BLaER1 treated with 17β-estradiol and CSF1 and Interleukin-3, amounts not matched to agents 10 nM and 100 nM (cell line): Measurements from ENCODE around the gene WDR70.
A peak's percentile ranks its signal among the peaks of the same experiment; 100 is the strongest.
"Not testable (repeated sequence)": the region's sequence is repeated elsewhere in the genome, so short reads cannot be mapped to it uniquely, and the experiment has no call there.

Experiments used
- H3K27ac ChIP-seq, 11 experiments: shearing (Covaris generic); formaldehyde crosslinking; 2 replicates each; pipeline ENCODE4 v1.8.1; 2022
- H3K27me3 ChIP-seq, 11 experiments: shearing (Covaris generic); formaldehyde crosslinking; 2 replicates each; pipeline ENCODE4 v1.8.1; 2022
- H3K36me3 ChIP-seq, 11 experiments: shearing (Covaris generic); formaldehyde crosslinking; 2 replicates each; pipeline ENCODE4 v1.8.1; 2022
- H3K4me1 ChIP-seq, 10 experiments: shearing (Covaris generic); formaldehyde crosslinking; 2 replicates each; pipeline ENCODE4 v1.8.1; 2022
- H3K4me2 ChIP-seq, 11 experiments: shearing (Covaris generic); formaldehyde crosslinking; 2 replicates each; pipeline ENCODE4 v1.8.1; 2022
- H3K4me3 ChIP-seq, 10 experiments: shearing (Covaris generic); formaldehyde crosslinking; 2 replicates each; pipeline ENCODE4 v1.8.1; 2022
- H3K9ac ChIP-seq, 11 experiments: shearing (Covaris generic); formaldehyde crosslinking; 2 replicates each; pipeline ENCODE4 v1.8.1; 2022
- H3K9me3 ChIP-seq, 11 experiments: shearing (Covaris generic); formaldehyde crosslinking; replicated peaks in 1 of 11; 2 replicates each; pipeline ENCODE4 v1.8.1; 2022
- H4K20me1 ChIP-seq, 11 experiments: shearing (Covaris generic); formaldehyde crosslinking; 2 replicates each; pipeline ENCODE4 v1.8.1; 2022
- Cebpa-rat ChIP-seq, 11 experiments: shearing (Covaris generic); IDR thresholded peaks; 2 replicates each; pipeline ENCODE4 v1.8.1; 2022

The WDR70 gene

DNA sequence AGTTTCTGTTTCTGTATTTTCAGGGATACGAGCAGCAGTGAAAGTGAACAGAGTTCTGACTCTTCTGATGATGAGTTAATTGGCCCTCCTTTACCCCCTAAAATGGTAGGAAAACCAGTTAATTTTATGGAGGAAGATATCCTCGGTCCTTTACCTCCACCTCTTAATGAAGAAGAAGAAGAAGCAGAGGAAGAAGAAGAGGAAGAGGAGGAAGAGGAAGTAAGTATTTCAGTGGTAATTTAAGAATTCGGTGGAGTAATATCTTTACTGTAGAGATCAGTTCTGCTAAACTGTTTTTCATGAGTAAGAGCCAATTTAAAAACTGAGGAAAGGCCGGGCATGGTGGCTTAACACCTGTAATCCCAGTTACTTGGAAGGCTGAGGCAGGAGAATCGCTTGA is 17.2 kb downstream of the WDR70 start:
- no peak for TF ChIP-seq Cebpa-rat (IDR thresholded peaks at IDR 0.05)
- Histone ChIP-seq H4K20me1 (peaks cover 0 to 6% (median 0%) of the 10 kb centered on the region in 11 experiments; a peak in 1 of 22 replicates), H3K27me3 (no peaks in the 10 kb centered on the region), H3K9me3 (no peaks in the 10 kb centered on the region), H3K27ac (no peak overlapping the region), H3K4me3 (no peak overlapping the region), H3K4me1 (peaks cover 0 to 27% (median 5%) of the 10 kb centered on the region in 10 experiments; a peak in 11 of 20 replicates), H3K9ac (no peak overlapping the region), H3K4me2 (peak overlapping the region in 5 of 11 experiments; percentile 5 to 39 (median 16); a peak in 6 of 22 replicates), H3K36me3 (peaks cover 75 to 98% (median 88%) of the 10 kb centered on the region in 11 experiments)

GRCh38 chr5:37400501-37400900 is 21.4 kb downstream of the WDR70 start:
- Histone ChIP-seq H3K4me3 (no peak overlapping the region), H4K20me1 (peaks cover 0 to 6% (median 0%) of the 10 kb centered on the region in 11 experiments; a peak in 1 of 22 replicates), H3K4me2 (no peak overlapping the region), H3K36me3 (peaks cover 50 to 96% (median 69%) of the 10 kb centered on the region in 11 experiments), H3K9me3 (no peaks in the 10 kb centered on the region), H3K9ac (no peak overlapping the region), H3K27me3 (no peaks in the 10 kb centered on the region), H3K4me1 (peaks cover 0 to 13% (median 5%) of the 10 kb centered on the region in 10 experiments; a peak in 11 of 20 replicates), H3K27ac (no peak overlapping the region)
- TF ChIP-seq Cebpa-rat (IDR thresholded peaks at IDR 0.05): no peak

DNA sequence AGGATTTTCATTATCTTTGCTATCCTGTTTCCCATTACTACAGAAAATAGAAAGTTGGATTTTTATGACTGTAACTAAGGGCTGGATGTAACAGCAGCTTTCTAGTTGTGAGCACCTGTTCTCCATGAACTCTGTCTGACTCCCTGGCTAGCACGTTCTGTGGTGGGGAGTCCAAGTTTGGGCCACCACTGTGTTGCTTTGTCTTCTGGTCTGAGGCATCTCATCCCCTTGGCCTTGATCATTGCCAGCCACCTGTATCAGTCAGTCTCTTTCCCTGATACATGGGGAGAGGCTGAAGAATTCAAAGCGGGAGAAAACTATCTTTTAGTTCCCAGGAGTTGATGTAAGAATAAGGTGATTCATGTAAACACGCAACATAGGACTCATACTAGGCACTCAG is 33.4 kb downstream of the WDR70 start:
- Histone ChIP-seq H3K9me3 (peaks cover 0 to 3% (median 0%) of the 10 kb centered on the region in 11 experiments; a peak in 1 of 22 replicates), H3K9ac (no peak overlapping the region), H4K20me1 (peaks cover 0 to 6% (median 0%) of the 10 kb centered on the region in 11 experiments; a peak in 4 of 22 replicates), H3K27ac (no peak overlapping the region), H3K4me1 (no peaks in the 10 kb centered on the region), H3K4me2 (no peak overlapping the region), H3K4me3 (no peak overlapping the region), H3K27me3 (no peaks in the 10 kb centered on the region), H3K36me3 (peaks cover 37 to 79% (median 56%) of the 10 kb centered on the region in 11 experiments; a peak in 21 of 22 replicates)
- no peak for TF ChIP-seq Cebpa-rat (IDR thresholded peaks at IDR 0.05)

- H3K4me1 ChIP-seq, H3K9ac ChIP-seq, H3K4me3 ChIP-seq, H3K9me3 ChIP-seq, H3K4me2 ChIP-seq, H4K20me1 ChIP-seq, H3K27me3 ChIP-seq, H3K27ac ChIP-seq: not testable (repeated sequence)
- H3K36me3 ChIP-seq: peaks cover 34 to 70% (median 46%) of the 10 kb centered on the region in 11 experiments
These were observed 36.3 kb downstream of the WDR70 start for GRCh38 chr5:37415456-37415855.

DNA sequence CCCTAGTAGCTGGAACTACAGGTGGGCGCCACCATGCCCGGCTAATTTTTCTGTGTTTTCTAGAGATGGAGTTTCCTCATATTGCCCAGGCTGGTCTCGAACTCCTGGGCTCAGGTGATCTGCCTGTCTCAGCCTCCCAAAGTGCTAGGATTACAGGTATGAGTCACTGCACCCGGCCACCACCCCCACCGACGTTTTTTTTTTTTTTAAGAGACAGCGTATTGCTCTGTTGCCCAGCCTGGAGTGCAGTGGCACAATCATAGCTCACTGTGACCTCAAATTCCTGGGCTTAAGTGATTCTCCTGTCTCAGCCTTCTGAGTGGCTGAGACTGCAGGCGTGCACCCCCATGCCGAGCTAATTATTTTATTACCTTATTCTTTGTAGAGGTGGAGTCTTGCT is 38.2 kb downstream of the WDR70 start:
- Histone ChIP-seq H3K27me3 (no peaks in the 10 kb centered on the region), H3K36me3 (peaks cover 26 to 70% (median 47%) of the 10 kb centered on the region in 11 experiments), H3K9ac (no peak overlapping the region), H3K4me2 (no peak overlapping the region), H4K20me1 (peaks cover 0 to 3% (median 0%) of the 10 kb centered on the region in 11 experiments; a peak in 2 of 22 replicates), H3K4me1 (peaks cover 0 to 6% (median 3%) of the 10 kb centered on the region in 10 experiments; a peak in 7 of 20 replicates), H3K9me3 (peaks cover 0 to 3% (median 0%) of the 10 kb centered on the region in 11 experiments; a peak in 1 of 22 replicates), H3K4me3 (no peak overlapping the region), H3K27ac (no peak overlapping the region)
- no peak for TF ChIP-seq Cebpa-rat (IDR thresholded peaks at IDR 0.05)

- no peak for TF ChIP-seq Cebpa-rat (IDR thresholded peaks at IDR 0.05)
- no peaks in the 10 kb centered on the region for H3K27me3 ChIP-seq
- H3K4me3 ChIP-seq: no peak overlapping the region
- 0 out of 22 replicates have a peak, but pooled peaks cover 0 to 3% (median 0%) of the 10 kb centered on the region in 11 experiments for H4K20me1 ChIP-seq
- no peak overlapping the region for H3K27ac ChIP-seq
- no peak overlapping the region for H3K4me2 ChIP-seq
- peaks cover 32 to 88% (median 49%) of the 10 kb centered on the region in 11 experiments for H3K36me3 ChIP-seq
- H3K9me3 ChIP-seq: no peaks in the 10 kb centered on the region
- H3K9ac ChIP-seq: no peak overlapping the region
- H3K4me1 ChIP-seq: no peaks in the 10 kb centered on the region
These were observed 45.3 kb downstream of the WDR70 start for GRCh38 chr5:37424441-37424840.

- Histone ChIP-seq H3K4me2 (no peak overlapping the region), H3K27ac (no peak overlapping the region), H3K36me3 (peaks cover 32 to 86% (median 51%) of the 10 kb centered on the region in 11 experiments), H3K4me1 (no peaks in the 10 kb centered on the region), H3K27me3 (no peaks in the 10 kb centered on the region), H4K20me1 (0 out of 22 replicates have a peak, but pooled peaks cover 0 to 3% (median 0%) of the 10 kb centered on the region in 11 experiments), H3K9me3 (peaks cover 0 to 4% (median 0%) of the 10 kb centered on the region in 11 experiments; a peak in 1 of 22 replicates), H3K4me3 (no peak overlapping the region), H3K9ac (no peak overlapping the region)
- TF ChIP-seq Cebpa-rat (IDR thresholded peaks at IDR 0.05): no peak
These were observed 48.9 kb downstream of the WDR70 start for GRCh38 chr5:37428044-37428443.

- Histone ChIP-seq H3K9ac (no peak overlapping the region), H3K27ac (no peak overlapping the region)
These were observed 56.1 kb downstream of the WDR70 start for GRCh38 chr5:37435261-37435660.

DNA sequence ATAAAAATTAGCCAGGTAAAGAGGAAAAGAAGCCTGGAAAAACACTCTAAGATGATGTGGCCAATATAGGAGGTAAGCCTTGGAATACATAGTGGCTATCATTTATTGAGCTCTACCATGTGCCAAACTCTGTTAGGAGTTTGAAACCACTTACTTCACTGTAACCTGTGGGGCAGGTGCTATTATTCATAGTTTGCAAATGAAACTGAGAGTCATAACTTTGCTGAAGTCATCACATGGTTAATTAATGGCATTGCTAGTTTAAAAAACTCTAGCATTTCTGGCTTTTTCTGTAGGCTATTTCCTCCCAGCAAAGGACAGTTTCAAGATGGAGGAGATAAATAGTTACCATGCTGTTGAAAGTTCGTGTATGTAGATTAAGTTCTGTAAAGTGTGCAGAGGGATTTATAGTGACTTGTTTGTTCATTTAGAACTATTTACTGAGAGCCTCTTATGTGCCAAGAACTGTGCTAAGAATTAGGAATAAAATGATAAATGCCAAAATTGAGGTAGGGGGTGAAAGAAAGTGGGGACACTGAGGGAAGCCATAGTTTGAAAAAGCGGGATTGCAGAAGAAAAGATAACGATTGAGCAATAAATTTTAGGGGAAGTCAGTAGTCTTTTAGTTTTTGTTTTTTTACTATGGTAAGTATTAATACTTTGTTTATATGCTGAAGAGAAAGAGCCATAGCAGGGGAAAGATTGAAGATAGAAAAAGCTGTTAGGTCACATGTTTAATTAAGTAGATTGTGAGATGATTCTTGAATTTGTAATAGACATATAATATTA is 57.2 kb downstream of the WDR70 start:
- no peak overlapping the region for H3K4me3 ChIP-seq
- no peaks in the 10 kb centered on the region for H3K27me3 ChIP-seq
- no peaks in the 10 kb centered on the region for H3K4me1 ChIP-seq
- peaks cover 0 to 4% (median 0%) of the 10 kb centered on the region in 11 experiments; a peak in 1 of 22 replicates for H3K9me3 ChIP-seq
- no peak overlapping the region for H3K27ac ChIP-seq
- H4K20me1 ChIP-seq: no peaks in the 10 kb centered on the region; a peak in 1 of 22 replicates
- no peak; a peak in 1 of 22 replicates for TF ChIP-seq Cebpa-rat (IDR thresholded peaks at IDR 0.05)
- no peak overlapping the region for H3K9ac ChIP-seq
- H3K4me2 ChIP-seq: no peak overlapping the region
- peaks cover 9 to 50% (median 17%) of the 10 kb centered on the region in 11 experiments; a peak in 14 of 22 replicates for H3K36me3 ChIP-seq

More at GRCh38 chr5:37435261-37435660, 56.1 kb downstream of the WDR70 start:
- H3K4me2 ChIP-seq: no peak overlapping the region
- H3K4me3 ChIP-seq: no peak overlapping the region
- H3K36me3 ChIP-seq: peaks cover 17 to 57% (median 25%) of the 10 kb centered on the region in 11 experiments; a peak in 19 of 22 replicates
- no peak for TF ChIP-seq Cebpa-rat (IDR thresholded peaks at IDR 0.05)
- no peaks in the 10 kb centered on the region for H3K27me3 ChIP-seq
- H3K4me1 ChIP-seq: no peaks in the 10 kb centered on the region
- H4K20me1 ChIP-seq: no peaks in the 10 kb centered on the region; a peak in 1 of 22 replicates
- peaks cover 0 to 4% (median 0%) of the 10 kb centered on the region in 11 experiments; a peak in 1 of 22 replicates for H3K9me3 ChIP-seq
